Stimulated activated CD4-positive, alpha-beta T cell treated with anti-CD3 and anti-CD28 coated beads, Interleukin-2, amount 100 ng/mL, for 24 hours (primary cell): ENCODE measurements around the gene SOHLH1.

Source experiments
- DNase-seq, 2 donors: peaks; one replicate each; pipeline ENCODE4 v3.0.0-alpha.2; 2020

The SOHLH1 gene

GRCh38 chr9:135728436-135729110 lies 29.3 kb upstream of the SOHLH1 start:
- no peak for DNase-seq

GRCh38 chr9:135727257-135727875 lies 28.1 kb upstream of the SOHLH1 start:
- no peak for DNase-seq

- no peak for DNase-seq
Observed at GRCh38 chr9:135726138-135726853, 27.0 kb upstream of the SOHLH1 start.

- DNase-seq = no peak
Observed at GRCh38 chr9:135724186-135724787, 25.0 kb upstream of the SOHLH1 start.

DNA sequence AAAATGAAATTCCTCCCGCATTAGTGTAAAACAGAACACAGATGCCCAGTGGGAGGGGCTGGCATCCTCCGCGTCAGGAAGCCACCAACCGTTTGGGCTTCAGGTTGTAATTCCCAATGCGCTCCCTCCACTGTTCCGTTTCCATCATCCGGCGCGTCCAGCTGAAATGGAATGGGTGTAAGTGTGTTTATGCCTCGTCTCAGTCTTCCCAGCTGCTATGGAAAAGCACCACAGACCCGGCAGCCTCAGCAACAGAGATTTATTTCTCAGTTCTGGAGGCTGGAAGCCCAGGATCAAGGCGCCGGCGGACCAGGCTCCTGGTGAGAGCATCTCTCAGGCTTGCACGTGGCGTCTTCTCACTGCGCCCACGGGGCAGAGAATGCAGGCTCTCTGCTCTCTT lies 23.1 kb upstream of the SOHLH1 start:
- DNase-seq = no peak

DNA sequence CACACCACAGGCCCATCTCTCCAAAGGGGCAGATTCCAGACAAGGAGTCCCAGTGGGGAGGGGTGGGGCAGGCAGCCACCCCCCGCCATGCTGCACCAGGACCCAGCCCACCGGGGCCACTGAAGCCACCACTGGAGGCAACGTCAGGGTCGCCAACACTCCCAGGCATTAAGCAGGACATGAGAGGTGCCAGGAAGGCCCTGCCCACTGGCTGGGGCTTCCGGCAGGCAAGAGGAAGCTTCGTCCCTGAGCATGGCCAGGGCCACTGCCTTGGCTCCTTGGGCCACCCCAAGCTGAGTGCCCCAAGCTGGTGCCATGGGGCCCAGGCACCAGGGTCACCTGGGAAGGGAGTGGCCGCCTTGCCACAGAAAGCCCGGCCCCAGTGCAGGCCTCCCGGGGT lies 20.2 kb upstream of the SOHLH1 start:
- no peak for DNase-seq

DNA sequence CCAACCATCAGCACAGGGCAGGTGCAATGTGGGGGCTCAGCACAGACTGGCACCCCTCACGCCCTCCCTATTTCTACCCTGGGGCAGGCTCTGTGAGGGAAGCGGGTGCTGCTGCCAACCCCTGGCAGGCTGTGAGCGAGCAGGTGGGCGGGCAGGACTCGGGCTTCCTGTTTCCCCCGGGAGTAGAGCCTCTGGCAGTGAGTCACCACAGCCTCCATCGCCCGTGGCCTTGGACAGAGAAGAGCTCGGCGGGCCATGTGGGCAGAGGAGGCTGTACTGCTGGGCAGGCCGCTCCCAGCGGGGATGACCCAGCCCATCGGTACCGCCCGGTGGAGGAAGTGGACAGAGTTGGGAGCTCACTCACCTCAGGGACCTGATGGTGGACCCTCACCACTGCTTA lies 19.3 kb upstream of the SOHLH1 start:
- DNase-seq = no peak

- DNase-seq = no peak
Observed at GRCh38 chr9:135717410-135717809, 18.1 kb upstream of the SOHLH1 start.

DNA sequence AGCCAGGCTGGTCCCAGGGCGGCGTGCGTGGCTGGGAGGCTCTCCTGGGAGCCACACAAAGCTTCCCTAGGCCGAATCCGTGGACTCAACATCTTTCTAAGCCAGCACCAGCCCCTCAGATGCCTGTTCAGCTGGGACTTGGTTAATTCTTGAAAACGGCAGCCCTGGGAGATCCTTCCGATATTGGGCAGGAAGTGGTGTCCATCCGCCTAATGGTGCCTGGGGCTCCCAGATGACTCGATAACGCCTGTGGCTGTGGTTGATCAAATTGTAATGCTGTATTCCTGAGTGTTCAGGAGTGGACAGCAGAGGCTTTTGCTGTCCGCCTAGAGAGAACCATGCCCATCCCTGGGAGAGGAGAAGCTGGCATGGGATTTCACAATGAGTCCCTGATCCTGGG lies 16.8 kb upstream of the SOHLH1 start:
- DNase-seq = no peak

GRCh38 chr9:135715056-135715595 lies 15.8 kb upstream of the SOHLH1 start:
- DNase-seq = no peak

DNA sequence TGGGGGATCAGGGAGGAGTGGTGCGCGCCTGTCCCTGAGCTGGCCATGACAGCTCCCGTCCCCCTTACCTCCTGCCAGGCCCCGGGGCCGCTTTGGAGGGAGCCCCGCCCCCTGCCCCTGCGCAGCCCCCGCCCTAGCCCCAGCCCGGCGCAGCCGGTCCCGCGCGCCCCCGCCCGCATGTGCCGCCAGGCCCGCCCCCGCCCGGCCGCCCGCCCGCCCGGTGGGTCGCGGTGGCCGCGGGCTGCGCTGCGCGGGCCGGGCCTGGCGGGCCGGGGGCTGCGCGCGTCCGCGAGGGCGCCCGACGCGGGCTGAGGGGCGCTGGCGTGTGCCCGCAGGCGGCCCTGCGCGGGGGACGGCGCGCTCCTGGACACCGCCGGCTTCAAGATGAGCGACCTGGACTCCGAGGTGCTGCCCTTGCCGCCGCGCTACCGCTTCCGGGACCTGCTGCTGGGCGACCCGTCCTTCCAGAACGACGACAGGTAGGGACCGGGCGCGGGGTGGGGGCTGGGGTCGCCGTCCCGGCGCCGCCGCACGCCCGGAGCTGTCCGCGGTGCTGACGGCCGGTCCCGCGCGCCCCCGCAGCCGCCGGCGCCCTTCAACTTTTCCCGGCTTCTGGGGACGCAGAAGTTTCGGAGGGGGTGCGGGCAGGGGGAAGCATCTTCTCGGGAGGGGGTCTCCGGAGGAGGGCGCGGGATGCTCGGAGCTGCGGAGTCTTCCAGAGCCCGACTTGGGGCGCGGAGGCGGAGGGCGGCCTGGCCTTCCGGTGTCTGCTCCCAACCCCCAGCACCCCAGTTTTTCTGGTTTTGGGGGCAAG lies 15.2 kb upstream of the SOHLH1 start:
- no peak for DNase-seq

DNA sequence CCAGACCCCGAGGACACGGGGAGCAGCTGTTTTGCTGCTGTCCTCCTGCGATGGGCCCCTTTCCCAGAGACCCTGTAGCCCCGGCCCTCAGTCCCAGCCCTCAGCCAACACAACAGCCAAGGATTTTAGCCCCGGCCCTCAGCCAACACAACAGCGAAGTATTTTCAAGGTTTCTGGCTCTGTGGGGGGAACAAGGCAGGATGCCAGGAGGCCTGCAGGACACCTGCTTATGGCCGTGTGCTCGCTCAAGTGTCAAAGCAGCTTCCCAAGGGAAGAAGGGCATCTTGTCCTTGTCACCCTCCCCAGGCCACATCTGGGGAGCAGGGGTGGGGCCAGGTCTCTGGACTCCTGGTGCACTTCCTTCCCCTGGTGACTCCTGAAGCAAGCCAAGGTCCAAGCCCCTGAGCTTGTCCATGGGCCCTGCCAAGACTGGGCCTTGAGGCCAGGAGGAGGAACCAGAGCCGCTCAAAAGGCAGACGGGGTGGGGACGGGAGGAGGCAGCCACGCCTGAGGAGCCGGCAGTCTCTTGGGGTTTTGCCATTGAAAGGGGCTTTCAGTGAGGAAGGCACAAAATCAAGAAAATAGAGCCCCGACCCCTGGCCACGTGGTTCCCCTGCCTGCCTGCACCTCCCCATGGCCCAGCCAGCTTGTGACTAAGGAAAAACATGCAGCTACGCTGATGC lies 13.5 kb upstream of the SOHLH1 start:
- no peak for DNase-seq

- DNase-seq = no peak
Observed at GRCh38 chr9:135711881-135712280, 12.6 kb upstream of the SOHLH1 start.

DNA sequence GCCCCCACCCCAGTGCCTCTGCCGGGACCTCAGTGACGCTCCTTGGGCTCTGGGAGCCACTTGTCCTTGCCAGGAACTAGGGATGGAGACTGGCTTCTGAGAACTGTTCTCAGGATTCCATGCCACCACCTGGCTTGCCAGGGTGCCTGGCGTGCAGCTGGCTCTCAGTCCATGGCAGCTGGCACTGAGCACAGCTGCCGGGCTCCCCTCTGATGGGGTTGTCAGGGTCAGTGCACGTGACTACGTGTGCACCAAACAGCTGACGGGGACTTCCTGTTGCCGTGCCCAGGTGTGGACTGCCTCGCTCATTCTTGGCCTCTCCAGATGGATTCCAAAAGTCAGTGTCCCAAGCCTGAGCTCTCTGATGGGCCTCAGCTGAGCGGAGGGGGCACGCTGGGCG lies 12.1 kb upstream of the SOHLH1 start:
- no peak for DNase-seq

DNA sequence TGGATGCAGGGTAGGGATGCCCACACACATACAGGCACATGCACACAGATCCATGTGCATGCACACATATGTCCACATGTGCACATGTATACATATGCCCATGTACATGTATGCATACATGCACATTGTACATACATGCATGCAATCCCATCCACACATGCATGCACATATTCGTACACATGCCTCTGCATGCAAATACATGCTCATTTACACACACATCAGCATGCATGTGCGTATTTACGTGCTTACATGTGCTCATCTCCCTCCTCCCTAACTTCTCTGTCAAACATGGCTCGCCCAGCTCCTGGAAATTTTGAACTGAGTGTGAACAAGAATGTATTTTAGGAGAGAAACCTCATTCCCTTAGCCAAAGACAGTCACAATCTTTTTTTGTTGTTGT lies 8.9 kb upstream of the SOHLH1 start:
- DNase-seq = no peak

DNA sequence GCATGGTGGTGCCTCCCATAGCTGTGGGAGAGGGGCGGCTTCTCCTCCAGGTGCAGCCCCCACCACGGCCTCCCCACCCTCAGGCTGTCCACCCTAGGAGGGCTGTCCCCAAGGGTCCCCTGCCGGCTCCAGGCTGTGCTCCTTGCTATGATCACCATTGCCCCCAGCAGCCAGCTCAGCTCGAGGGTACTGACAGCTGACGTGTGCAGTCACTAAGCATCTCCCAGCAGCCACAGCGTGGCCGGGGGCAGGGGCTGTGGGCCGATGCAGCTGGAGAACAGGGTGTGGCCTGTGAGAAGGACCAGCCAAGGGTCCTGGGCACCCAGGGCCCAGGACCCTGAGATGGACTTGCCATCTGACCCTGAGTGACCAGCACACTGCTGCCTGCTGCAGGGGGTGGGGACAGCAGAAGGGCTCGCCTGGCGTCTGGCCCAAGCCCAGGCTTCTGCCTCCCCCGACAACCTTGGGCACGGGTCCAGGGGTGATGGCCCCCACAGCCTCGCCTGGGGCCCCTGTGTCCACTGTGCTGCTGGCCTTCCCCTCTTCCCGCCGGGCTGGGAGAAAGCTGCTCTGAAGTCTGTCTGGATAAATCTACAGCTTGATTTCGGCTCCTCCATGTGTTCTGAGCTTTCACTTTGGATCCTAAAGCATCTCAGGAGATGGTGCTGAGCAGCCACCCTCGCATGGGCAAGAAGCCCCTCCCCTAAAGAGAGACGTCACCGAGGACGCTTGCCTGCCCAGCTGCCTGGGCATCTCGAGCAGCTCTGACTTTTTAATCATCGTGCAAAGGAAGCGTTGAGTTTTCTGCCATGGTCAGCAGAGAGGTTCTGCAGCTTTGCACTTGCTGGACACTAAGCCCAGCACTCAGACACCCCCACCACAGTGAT lies 8.2 kb upstream of the SOHLH1 start:
- DNase-seq = no peak

DNA sequence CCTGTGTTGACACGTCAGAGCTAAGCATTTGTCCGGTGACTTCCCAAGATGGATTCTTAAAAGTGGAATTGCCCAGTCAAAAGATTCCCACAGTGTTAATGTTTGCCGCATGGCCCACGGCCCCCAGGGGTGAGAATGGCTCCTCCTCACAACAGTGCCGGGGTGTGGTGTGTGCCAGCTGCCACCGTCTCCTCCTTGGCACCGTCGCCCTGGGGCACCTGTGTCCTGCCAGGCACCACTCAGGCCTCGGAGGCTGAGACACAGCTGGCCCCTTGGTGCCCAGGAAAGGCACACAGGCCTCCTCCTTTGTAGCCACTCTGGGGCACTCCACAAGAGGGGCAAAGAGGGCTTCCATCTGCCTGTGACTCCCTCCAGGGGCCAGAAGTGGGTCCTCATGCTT lies 7.0 kb upstream of the SOHLH1 start:
- DNase-seq = no peak

DNA sequence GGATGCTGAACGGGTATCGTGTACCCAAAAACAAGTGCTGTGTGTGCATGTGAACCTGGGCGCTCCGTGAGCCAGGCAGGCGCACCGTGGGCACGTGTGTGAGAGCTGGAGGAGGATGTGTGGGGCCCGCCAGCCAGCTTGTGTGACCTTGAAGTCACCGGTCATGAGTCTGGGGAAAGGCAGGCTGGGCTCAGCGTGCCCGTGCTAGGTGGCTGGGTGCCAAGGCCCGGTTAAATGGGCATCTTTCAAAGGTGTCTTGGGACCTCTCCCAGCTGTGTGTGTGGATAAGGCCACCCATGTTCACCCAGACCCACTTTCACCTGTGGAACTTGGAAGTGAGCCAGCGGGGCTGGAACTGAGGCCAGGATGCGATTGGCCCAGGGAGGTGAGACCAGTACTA lies 6.1 kb upstream of the SOHLH1 start:
- DNase-seq = no peak

DNA sequence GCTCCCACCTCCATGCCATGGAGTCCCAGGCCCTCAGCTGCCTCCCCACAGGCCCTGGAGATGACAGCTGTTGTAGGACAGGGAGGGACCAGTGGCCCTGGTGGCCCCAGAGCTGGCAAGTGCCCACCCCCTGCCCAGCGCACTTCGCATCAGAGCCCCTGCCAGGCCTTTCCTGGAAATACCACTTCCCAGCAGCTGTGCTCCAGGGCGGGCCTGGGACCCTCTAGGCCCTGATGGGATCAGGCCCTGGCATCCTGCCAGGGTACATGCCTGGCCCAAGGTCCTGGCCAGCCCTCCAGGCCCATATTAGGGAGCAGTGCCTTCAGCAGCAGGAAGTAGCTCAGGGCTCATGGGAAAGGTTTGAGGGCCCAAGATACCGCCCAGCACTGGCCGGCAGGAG lies 5.2 kb upstream of the SOHLH1 start:
- DNase-seq = no peak

DNA sequence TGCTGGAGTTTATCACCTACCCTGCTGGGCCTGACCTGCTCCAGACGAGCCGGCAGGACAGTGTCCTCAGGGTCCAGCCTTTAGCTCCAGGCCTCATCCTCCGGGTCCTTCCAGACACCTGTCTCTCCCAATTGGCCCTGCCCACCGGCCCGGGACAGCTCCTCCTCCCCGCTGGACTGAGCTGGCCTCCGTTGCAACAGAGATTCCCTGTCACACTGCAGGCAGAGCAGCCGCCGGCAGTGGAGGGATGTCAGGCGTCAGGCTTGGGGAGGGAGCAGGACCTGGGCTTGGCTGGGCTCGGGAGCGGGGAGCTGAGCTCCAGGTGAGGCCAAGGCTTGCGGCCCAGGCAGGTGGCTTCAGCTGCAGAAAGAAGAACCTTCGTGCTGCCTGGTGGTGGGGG lies 4.4 kb upstream of the SOHLH1 start:
- DNase-seq = no peak
